Measurements from ENCODE around the gene CAPN11. TPM values are rescaled to one million over a fixed set of nuclear protein-coding genes. Genes with fewer than 3 reads are reported as not detected.

Gene CAPN11
- total RNA-seq, 2 donors from 2014 or later = 0.16 to 0.44 TPM

GRCh38 chr6:44128020-44128917 is 30.4 kb upstream of the CAPN11 start:
- H3K27ac ChIP-seq = peak overlapping the region; percentile 93 to 96
- H3K4me1 ChIP-seq = peaks cover 0 to 47% of the 10 kb centered on the region in 2 donors
- H3K36me3 ChIP-seq = no peaks in the 10 kb centered on the region
- no peaks in the 10 kb centered on the region for H3K9me3 ChIP-seq
- peak in 1 of 2 donors; percentile 37 for TF ChIP-seq CTCF (IDR thresholded peaks at IDR 0.05)
- peak; percentile 66 for DNase-seq (ENCODE audit: low spot score)
- H3K4me3 ChIP-seq = peak overlapping the region; percentile 76 to 100
- H3K27me3 ChIP-seq = no peaks in the 10 kb centered on the region

DNA sequence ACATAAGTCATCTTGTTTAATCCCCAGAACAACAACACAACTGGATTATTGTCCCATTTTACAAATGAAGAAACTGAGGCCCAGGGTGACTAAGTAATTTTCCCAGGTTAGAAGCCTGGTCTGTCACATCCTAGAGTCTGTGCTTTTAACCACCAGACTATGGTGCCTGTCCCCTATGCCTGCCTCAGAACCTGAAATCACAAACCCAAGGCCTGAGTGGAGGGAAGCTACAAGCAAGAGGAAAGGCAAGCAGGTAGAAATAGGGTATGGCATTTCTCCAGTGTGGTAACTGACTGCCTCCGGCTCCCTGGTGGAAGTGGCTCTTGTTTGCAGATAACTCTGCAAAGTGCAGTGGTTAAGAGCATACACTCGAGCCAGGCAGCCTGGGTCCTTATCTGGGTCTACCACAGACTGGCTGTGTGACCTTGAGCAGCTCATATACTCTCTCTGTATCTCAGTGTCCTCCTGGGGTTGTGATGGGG is 28.7 kb upstream of the CAPN11 start:
- no peaks in the 10 kb centered on the region for H3K9me3 ChIP-seq
- no peak for DNase-seq (ENCODE audit: low spot score)
- no peak overlapping the region for H3K27ac ChIP-seq
- H3K4me3 ChIP-seq = no peak overlapping the region
- H3K4me1 ChIP-seq = peaks cover 0 to 39% of the 10 kb centered on the region in 2 donors
- no peaks in the 10 kb centered on the region for H3K27me3 ChIP-seq
- no peak for TF ChIP-seq CTCF (IDR thresholded peaks at IDR 0.05)
- H3K36me3 ChIP-seq = peaks cover 5% of the 10 kb centered on the region

- peaks cover 24% of the 10 kb centered on the region for H3K36me3 ChIP-seq
- no peaks in the 10 kb centered on the region for H3K27me3 ChIP-seq
- H3K9me3 ChIP-seq = no peaks in the 10 kb centered on the region
- TF ChIP-seq CTCF (IDR thresholded peaks at IDR 0.05) = no peak
- DNase-seq (ENCODE audit: low spot score) = no peak
- H3K27ac ChIP-seq = no peak overlapping the region
- H3K4me1 ChIP-seq = peaks cover 0 to 22% of the 10 kb centered on the region in 2 donors
- H3K4me3 ChIP-seq = no peak overlapping the region
These were observed 26.7 kb upstream of the CAPN11 start for GRCh38 chr6:44131892-44132291.

DNA sequence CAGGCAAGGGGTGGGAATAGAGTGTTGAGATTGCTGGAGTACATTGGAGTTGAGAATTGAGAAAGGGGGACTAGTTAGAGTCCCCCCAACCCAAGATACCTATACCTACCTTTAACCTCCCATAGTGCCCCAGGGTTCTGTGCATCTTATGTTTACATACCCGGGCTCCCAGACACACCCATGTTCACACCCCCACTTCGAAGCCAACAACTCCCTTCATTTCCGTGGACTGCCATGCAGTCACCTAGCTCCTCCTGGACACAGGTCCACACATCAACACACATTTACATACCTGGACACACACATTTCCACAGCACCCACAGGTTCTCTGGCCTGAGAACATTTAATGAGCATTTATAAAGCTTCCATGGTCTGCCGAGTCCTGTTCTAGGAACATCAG is 26.1 kb upstream of the CAPN11 start:
- Histone ChIP-seq H3K27ac (no peak overlapping the region), H3K4me3 (no peak overlapping the region), H3K4me1 (peaks cover 0 to 22% of the 10 kb centered on the region in 2 donors), H3K9me3 (no peaks in the 10 kb centered on the region), H3K27me3 (no peaks in the 10 kb centered on the region), H3K36me3 (peaks cover 30% of the 10 kb centered on the region)
- DNase-seq (ENCODE audit: low spot score) = no peak
- TF ChIP-seq CTCF (IDR thresholded peaks at IDR 0.05) = no peak

DNA sequence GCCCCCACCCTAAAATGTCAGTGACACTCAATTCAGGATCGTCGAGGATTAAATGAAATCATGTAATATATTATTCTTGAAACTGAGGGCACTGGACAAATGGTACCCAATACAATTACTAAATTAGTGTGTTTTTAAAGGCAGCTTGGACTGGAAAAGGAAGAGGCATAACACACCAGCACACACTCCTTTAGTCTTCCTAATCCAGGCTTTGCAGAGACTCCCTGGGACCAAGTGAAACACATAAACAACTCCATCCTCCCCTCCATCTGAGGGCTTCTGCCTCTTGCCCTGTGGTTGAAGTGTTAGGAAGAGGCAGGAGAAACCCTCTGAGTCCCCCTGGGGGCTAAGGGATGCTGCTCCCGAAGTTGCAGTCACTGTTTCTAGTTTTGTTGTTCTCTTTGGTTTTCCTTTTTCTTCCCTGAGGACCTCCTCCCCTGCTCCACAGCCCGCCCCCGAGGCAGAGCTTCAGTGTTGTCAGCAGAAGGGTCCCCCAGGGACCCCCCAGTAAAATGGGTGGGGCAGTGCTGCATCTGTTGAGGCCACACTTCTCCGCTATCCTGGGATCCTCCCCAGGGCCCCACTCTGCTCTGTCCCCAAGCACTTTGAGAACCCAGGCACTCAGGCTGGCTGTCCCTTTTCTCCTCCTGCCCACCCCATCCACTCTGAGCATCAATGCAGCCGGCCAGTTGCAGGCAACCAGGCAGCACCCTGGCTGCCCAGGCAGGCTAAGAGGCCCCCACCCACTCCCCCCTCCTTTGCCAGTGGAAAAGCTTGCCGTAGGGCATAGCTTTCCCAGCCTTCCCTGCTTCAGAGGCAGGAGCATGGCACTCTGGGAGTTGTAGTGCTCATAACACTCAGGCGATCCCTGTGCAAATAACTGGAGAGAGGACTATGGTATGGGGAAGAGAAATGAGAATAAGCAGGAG is 25.4 kb upstream of the CAPN11 start:
- Histone ChIP-seq H3K4me1 (peaks cover 0 to 19% of the 10 kb centered on the region in 2 donors), H3K36me3 (peaks cover 30% of the 10 kb centered on the region), H3K27me3 (no peaks in the 10 kb centered on the region), H3K9me3 (no peaks in the 10 kb centered on the region), H3K4me3 (peak overlapping the region in 1 of 2 donors; percentile 12), H3K27ac (peak overlapping the region; percentile 28 to 43)
- no peak for TF ChIP-seq CTCF (IDR thresholded peaks at IDR 0.05)
- peak; percentile 61 for DNase-seq (ENCODE audit: low spot score)

Data from right atrium auricular region (tissue), 2 donors.